ENCODE measurements around the gene NEK11. TPM values are rescaled to one million over a fixed set of nuclear protein-coding genes. Genes with fewer than 3 reads are reported as not detected.

The NEK11 gene
- total RNA-seq, 1 donor from 2014 or later: 7.1 TPM

GRCh38 chr3:131025539-131025938 lies 1.1 kb upstream of the NEK11 start:
- DNase-seq (ENCODE audit: low read depth) (no peak), FAIRE-seq (no peak)
- peak overlapping the region; percentile 93 for H3K4me2 ChIP-seq (ENCODE audit: low read length)
- Mint-ChIP-seq H3K27ac (ENCODE audit: unreplicated experiment) (no peak overlapping the region), H3K4me3 (ENCODE audit: unreplicated experiment) (peak overlapping the region; percentile 92), H3K36me3 (ENCODE audit: low read depth, unreplicated experiment) (peaks cover 2% of the 10 kb centered on the region), H3K9me3 (ENCODE audit: unreplicated experiment) (no peaks in the 10 kb centered on the region), H3K27me3 (ENCODE audit: low read depth, unreplicated experiment) (no peaks in the 10 kb centered on the region), H3K4me1 (ENCODE audit: low read depth, unreplicated experiment) (peaks cover 18% of the 10 kb centered on the region)
- peak overlapping the region; percentile 93 for H3K9ac ChIP-seq (ENCODE audit: low read length)
- no peaks in the 10 kb centered on the region for H3K27me3 ChIP-seq (ENCODE audit: insufficient read depth, low read length)
- H2AFZ ChIP-seq (ENCODE audit: low read depth, low read length): no peak overlapping the region
- peak overlapping the region; percentile 94 for H3K4me3 ChIP-seq (ENCODE audit: insufficient read depth, low read depth, low read length)
- peaks cover 4% of the 10 kb centered on the region for H3K36me3 ChIP-seq (ENCODE audit: insufficient read depth, low read length)
- no peak for TF ChIP-seq CTCF (IDR thresholded peaks at IDR 0.05; ENCODE audit: insufficient read depth, low read depth, low read length)
- TF ChIP-seq EZH2 (IDR thresholded peaks at IDR 0.05; ENCODE audit: insufficient read depth, low read length): no peak
- peaks cover 16% of the 10 kb centered on the region for H3K4me1 ChIP-seq (ENCODE audit: insufficient read depth, low read length)
- H3K27ac ChIP-seq (ENCODE audit: low read depth, low read length): no peak overlapping the region
- H3K9me3 ChIP-seq (ENCODE audit: insufficient read depth, low read depth, low read length): no peaks in the 10 kb centered on the region
- H4K20me1 ChIP-seq (ENCODE audit: insufficient read depth, low read length): no peaks in the 10 kb centered on the region
- H3K79me2 ChIP-seq (ENCODE audit: insufficient read depth, low read length): peaks cover 8% of the 10 kb centered on the region

- TF ChIP-seq EZH2 (IDR thresholded peaks at IDR 0.05; ENCODE audit: insufficient read depth, low read length) (no peak), CTCF (IDR thresholded peaks at IDR 0.05; ENCODE audit: insufficient read depth, low read depth, low read length) (no peak)
- peaks cover 4% of the 10 kb centered on the region for H3K36me3 ChIP-seq (ENCODE audit: insufficient read depth, low read length)
- no peaks in the 10 kb centered on the region for H3K9me3 ChIP-seq (ENCODE audit: insufficient read depth, low read depth, low read length)
- H3K27me3 Mint-ChIP-seq (ENCODE audit: low read depth, unreplicated experiment): no peaks in the 10 kb centered on the region
- no peaks in the 10 kb centered on the region for H4K20me1 ChIP-seq (ENCODE audit: insufficient read depth, low read length)
- peaks cover 8% of the 10 kb centered on the region for H3K79me2 ChIP-seq (ENCODE audit: insufficient read depth, low read length)
- no peak overlapping the region for H2AFZ ChIP-seq (ENCODE audit: low read depth, low read length)
- no peak for FAIRE-seq
- H3K4me3 Mint-ChIP-seq (ENCODE audit: unreplicated experiment): no peak overlapping the region
- H3K9me3 Mint-ChIP-seq (ENCODE audit: unreplicated experiment): no peaks in the 10 kb centered on the region
- H3K4me1 ChIP-seq (ENCODE audit: insufficient read depth, low read length): peaks cover 16% of the 10 kb centered on the region
- H3K27ac ChIP-seq (ENCODE audit: low read depth, low read length): no peak overlapping the region
- H3K4me1 Mint-ChIP-seq (ENCODE audit: low read depth, unreplicated experiment): peaks cover 13% of the 10 kb centered on the region
- H3K36me3 Mint-ChIP-seq (ENCODE audit: low read depth, unreplicated experiment): peaks cover 2% of the 10 kb centered on the region
- no peak overlapping the region for H3K4me3 ChIP-seq (ENCODE audit: insufficient read depth, low read depth, low read length)
- no peak overlapping the region for H3K9ac ChIP-seq (ENCODE audit: low read length)
- H3K27ac Mint-ChIP-seq (ENCODE audit: unreplicated experiment): no peak overlapping the region
- no peaks in the 10 kb centered on the region for H3K27me3 ChIP-seq (ENCODE audit: insufficient read depth, low read length)
- H3K4me2 ChIP-seq (ENCODE audit: low read length): no peak overlapping the region
- DNase-seq (ENCODE audit: low read depth): no peak
Measured at GRCh38 chr3:131028844-131029243, 2.2 kb downstream of the NEK11 start.

- DNase-seq (ENCODE audit: low read depth): no peak
- H3K4me1 ChIP-seq (ENCODE audit: insufficient read depth, low read length): peaks cover 19% of the 10 kb centered on the region
- Mint-ChIP-seq H3K4me3 (ENCODE audit: unreplicated experiment) (no peak overlapping the region), H3K27ac (ENCODE audit: unreplicated experiment) (no peak overlapping the region), H3K4me1 (ENCODE audit: low read depth, unreplicated experiment) (peaks cover 14% of the 10 kb centered on the region), H3K36me3 (ENCODE audit: low read depth, unreplicated experiment) (no peaks in the 10 kb centered on the region), H3K27me3 (ENCODE audit: low read depth, unreplicated experiment) (no peaks in the 10 kb centered on the region), H3K9me3 (ENCODE audit: unreplicated experiment) (no peaks in the 10 kb centered on the region)
- H3K27me3 ChIP-seq (ENCODE audit: insufficient read depth, low read length): no peaks in the 10 kb centered on the region
- FAIRE-seq: no peak
- TF ChIP-seq CTCF (IDR thresholded peaks at IDR 0.05; ENCODE audit: insufficient read depth, low read depth, low read length) (no peak), EZH2 (IDR thresholded peaks at IDR 0.05; ENCODE audit: insufficient read depth, low read length) (no peak)
- no peaks in the 10 kb centered on the region for H3K36me3 ChIP-seq (ENCODE audit: insufficient read depth, low read length)
- H3K79me2 ChIP-seq (ENCODE audit: insufficient read depth, low read length): no peaks in the 10 kb centered on the region
- H3K27ac ChIP-seq (ENCODE audit: low read depth, low read length): no peak overlapping the region
- H3K9me3 ChIP-seq (ENCODE audit: insufficient read depth, low read depth, low read length): no peaks in the 10 kb centered on the region
- H3K9ac ChIP-seq (ENCODE audit: low read length): no peak overlapping the region
- no peak overlapping the region for H2AFZ ChIP-seq (ENCODE audit: low read depth, low read length)
- no peaks in the 10 kb centered on the region for H4K20me1 ChIP-seq (ENCODE audit: insufficient read depth, low read length)
- no peak overlapping the region for H3K4me3 ChIP-seq (ENCODE audit: insufficient read depth, low read depth, low read length)
- no peak overlapping the region for H3K4me2 ChIP-seq (ENCODE audit: low read length)
Measured at GRCh38 chr3:131031660-131032059, 5.0 kb downstream of the NEK11 start.
